Panc1 (cell line): ENCODE data around the gene LMNTD2. TPM values are rescaled to one million over a fixed set of nuclear protein-coding genes. Genes with fewer than 3 reads are reported as not detected.
A peak's percentile ranks its signal among the peaks of the same experiment; 100 is the strongest.

Experiments used
- ATAC-seq: fragments of 200-7000 bp; cut with Tn5 transposase; 2 replicates; pipeline ENCODE4 v1.9.1; 2020; ENCODE audit warnings: mild to moderate bottlenecking, moderate library complexity
- BruUV-seq: library from RNA; stranded (reverse); fragments of 400-500 nt; replicated peaks from 2 replicates; lab custom pipeline; 2021; lab: Mats Ljungman, UMichigan
- CTCF ChIA-PET: fragments of 300-600 bp; sonication (Branson Sonifier 250); formaldehyde crosslinking; loops from one replicate; lab custom pipeline; 2022; ENCODE audit warnings: antibody characterized with exemption; lab: Charles Lee
- POLR2A ChIA-PET: fragments of 300-600 bp; sonication (Branson Sonifier 250); formaldehyde crosslinking; loops from one replicate; lab custom pipeline; 2022; ENCODE audit warnings: antibody characterized with exemption; lab: Charles Lee
- DNase-seq: peaks from one replicate; pipeline ENCODE4 v3.0.0-alpha.2; 2010; ENCODE audit warnings: low read depth, low spot score
- H3K27ac ChIP-seq: 2 replicates; pipeline ENCODE4 v1.5.1; 2011; ENCODE audit warnings: mild to moderate bottlenecking, low read length, inconsistent platforms
- H3K27me3 ChIP-seq: fragments of 200-500 bp; sonication (Bioruptor generic); 2 replicates; pipeline ENCODE4 v1.6.0; 2014; ENCODE audit warnings: low read length, inconsistent platforms; ENCODE audit not compliant: control insufficient read depth, insufficient read depth
- H3K36me3 ChIP-seq: fragments of 200-500 bp; sonication (Bioruptor generic); 2 replicates; pipeline ENCODE4 v1.5.1; 2014; ENCODE audit warnings: inconsistent platforms, mild to moderate bottlenecking, low read length, moderate library complexity; ENCODE audit not compliant: control insufficient read depth, insufficient read depth
- H3K4me1 ChIP-seq: 2 replicates; pipeline ENCODE4 v1.5.1; 2011; ENCODE audit warnings: inconsistent platforms, mild to moderate bottlenecking, low read length, moderate library complexity; ENCODE audit not compliant: control insufficient read depth, insufficient read depth
- H3K4me3 ChIP-seq, 2 experiments: 2 replicates each; pipeline ENCODE4 v1.5.1; 2011 to 2012; ENCODE audit warnings: low read depth in 2 of 2, low read length in 2 of 2, mild to moderate bottlenecking in 2 of 2, inconsistent platforms in 1 of 2, moderate library complexity in 1 of 2
- H3K9me3 ChIP-seq: fragments of 200-500 bp; sonication (Bioruptor generic); 2 replicates; pipeline ENCODE4 v1.5.1; 2014; ENCODE audit warnings: low read depth, mild to moderate bottlenecking, inconsistent platforms, low read length, moderate library complexity; ENCODE audit not compliant: control insufficient read depth, insufficient read depth
- POLR2AphosphoS5 ChIP-seq: IDR thresholded peaks from 2 replicates; pipeline ENCODE4 v1.6.1; 2012; ENCODE audit warnings: mild to moderate bottlenecking, low read depth, low read length, moderate library complexity
- SIN3A ChIP-seq: IDR thresholded peaks from 2 replicates; pipeline ENCODE4 v1.6.1; 2012; ENCODE audit warnings: low read depth, mild to moderate bottlenecking, low read length, moderate library complexity, borderline replicate concordance; ENCODE audit not compliant: insufficient read depth
- TCF7L2 ChIP-seq: IDR thresholded peaks from 2 replicates; pipeline ENCODE4 v1.6.1; 2011; ENCODE audit warnings: mild to moderate bottlenecking, low read depth, low read length, inconsistent platforms
- in situ Hi-C: cut with HindIII; loops from 2 replicates; pipeline ENCODE4 v1.10.0; 2016; ENCODE audit warnings: low sequenced_read_pairs, low pct_unique_long_range_greater_than_20kb
- intact Hi-C: fragments of 100-400 bp; cut with micrococcal nuclease; formaldehyde crosslinking; loops from one replicate; pipeline ENCODE4 v1.10.0; 2022; ENCODE audit not compliant: unreplicated experiment
- total RNA-seq: library from RNA; stranded (reverse); gene quantifications from one replicate; pipeline ENCODE4 v1.2.1, GENCODE V29; 2021; ENCODE audit not compliant: unreplicated experiment
- TF ChIP-seq, protein P1 (sequence below): fragments of 450-650 bp; IDR thresholded peaks from 2 replicates; pipeline ENCODE4 v1.5.1; 2017; ENCODE audit warnings: mild to moderate bottlenecking
- TF ChIP-seq, protein P2 (sequence below), 2 experiments: IDR thresholded peaks; 2 replicates each; pipeline ENCODE4 v1.6.1; 2011 to 2012; ENCODE audit warnings: low read depth in 2 of 2, control low read depth in 1 of 2, low read length in 1 of 2, mild to moderate bottlenecking in 1 of 2, moderate library complexity in 1 of 2; ENCODE audit not compliant: insufficient read depth in 1 of 2

LMNTD2 gene
- total RNA-seq, 1 experiment from 2014 or later: 21.8 TPM

- peak overlapping the region; percentile 88 for H3K27ac ChIP-seq
- no peaks in the 10 kb centered on the region for H3K36me3 ChIP-seq
- no peak for ATAC-seq
- H3K27me3 ChIP-seq: no peaks in the 10 kb centered on the region
- POLR2A ChIA-PET: interaction anchor here (0.6 kb wide), 1 partner anchor 24 kb away, joined by 11 read pairs; no protein-coding TSS in a partner anchor
- in situ Hi-C loops (no loop called here), intact Hi-C loops (loop anchor here (10.0 kb wide), 1 partner anchor 165 kb away; no protein-coding TSS in a partner anchor)
- TF ChIP-seq, protein P1, sequence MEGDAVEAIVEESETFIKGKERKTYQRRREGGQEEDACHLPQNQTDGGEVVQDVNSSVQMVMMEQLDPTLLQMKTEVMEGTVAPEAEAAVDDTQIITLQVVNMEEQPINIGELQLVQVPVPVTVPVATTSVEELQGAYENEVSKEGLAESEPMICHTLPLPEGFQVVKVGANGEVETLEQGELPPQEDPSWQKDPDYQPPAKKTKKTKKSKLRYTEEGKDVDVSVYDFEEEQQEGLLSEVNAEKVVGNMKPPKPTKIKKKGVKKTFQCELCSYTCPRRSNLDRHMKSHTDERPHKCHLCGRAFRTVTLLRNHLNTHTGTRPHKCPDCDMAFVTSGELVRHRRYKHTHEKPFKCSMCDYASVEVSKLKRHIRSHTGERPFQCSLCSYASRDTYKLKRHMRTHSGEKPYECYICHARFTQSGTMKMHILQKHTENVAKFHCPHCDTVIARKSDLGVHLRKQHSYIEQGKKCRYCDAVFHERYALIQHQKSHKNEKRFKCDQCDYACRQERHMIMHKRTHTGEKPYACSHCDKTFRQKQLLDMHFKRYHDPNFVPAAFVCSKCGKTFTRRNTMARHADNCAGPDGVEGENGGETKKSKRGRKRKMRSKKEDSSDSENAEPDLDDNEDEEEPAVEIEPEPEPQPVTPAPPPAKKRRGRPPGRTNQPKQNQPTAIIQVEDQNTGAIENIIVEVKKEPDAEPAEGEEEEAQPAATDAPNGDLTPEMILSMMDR: no peak
- TF ChIP-seq POLR2AphosphoS5: no peak; the same call in 1 of the 2 replicates
- H3K9me3 ChIP-seq: no peaks in the 10 kb centered on the region
- CTCF ChIA-PET: interaction anchor here (0.6 to 0.7 kb wide), 2 partner anchors 136 to 164 kb away, joined by 3 to 8 read pairs; partner anchors contain the start of gene TMEM80
- DNase-seq: no peak
- H3K4me1 ChIP-seq: peaks cover 24% of the 10 kb centered on the region
- peak overlapping the region; percentile 72 to 91 for H3K4me3 ChIP-seq
- BruUV-seq: no TSS peak
These were observed 730 bp downstream of the LMNTD2 start for GRCh38 chr11:559712-560304.

DNA sequence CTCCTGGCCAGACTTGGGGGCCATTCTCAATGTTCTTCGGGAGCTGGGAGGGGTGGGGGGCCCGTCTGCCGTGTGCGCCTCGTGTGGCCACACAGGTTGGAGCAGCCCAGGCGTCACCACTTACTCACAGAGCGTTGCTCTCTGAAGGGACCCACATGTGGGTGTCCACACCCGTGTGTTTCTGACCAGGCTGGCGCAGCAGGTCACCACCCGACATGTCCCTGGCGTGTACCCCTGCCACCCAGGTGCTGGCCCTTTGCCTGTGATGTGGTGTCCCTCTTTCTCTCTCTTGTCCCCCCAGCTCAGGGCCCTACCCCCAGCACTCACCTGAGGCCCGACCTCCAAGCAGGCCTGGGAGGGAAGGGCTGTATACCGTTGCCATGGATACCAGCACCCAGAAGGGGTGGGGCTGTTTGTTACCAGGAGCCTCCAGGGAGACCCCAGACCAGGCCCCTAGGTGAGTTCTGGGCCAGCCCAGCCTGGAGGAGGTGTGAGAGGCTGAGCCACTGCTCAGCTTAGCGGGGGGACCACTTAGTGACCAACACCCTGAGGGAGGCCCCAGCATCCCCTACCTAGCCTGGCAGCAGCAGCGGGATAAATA is 1.4 kb downstream of the LMNTD2 start:
- DNase-seq (no peak), ATAC-seq (no peak)
- no peak overlapping the region for H3K27ac ChIP-seq
- intact Hi-C loops (loop anchor here (10.0 kb wide), 1 partner anchor 166 kb away; no protein-coding TSS in a partner anchor), in situ Hi-C loops (no loop called here)
- no peak overlapping the region for H3K4me3 ChIP-seq
- no peaks in the 10 kb centered on the region for H3K36me3 ChIP-seq
- no peaks in the 10 kb centered on the region for H3K27me3 ChIP-seq
- POLR2A ChIA-PET: interaction anchor here (0.6 kb wide), 1 partner anchor 23 kb away, joined by 11 read pairs; no protein-coding TSS in a partner anchor
- H3K9me3 ChIP-seq: no peaks in the 10 kb centered on the region
- no TSS peak for BruUV-seq
- H3K4me1 ChIP-seq: peaks cover 30% of the 10 kb centered on the region
- TF ChIP-seq SIN3A (no peak), POLR2AphosphoS5 (no peak), TCF7L2 (no peak)
- TF ChIP-seq, protein P2, sequence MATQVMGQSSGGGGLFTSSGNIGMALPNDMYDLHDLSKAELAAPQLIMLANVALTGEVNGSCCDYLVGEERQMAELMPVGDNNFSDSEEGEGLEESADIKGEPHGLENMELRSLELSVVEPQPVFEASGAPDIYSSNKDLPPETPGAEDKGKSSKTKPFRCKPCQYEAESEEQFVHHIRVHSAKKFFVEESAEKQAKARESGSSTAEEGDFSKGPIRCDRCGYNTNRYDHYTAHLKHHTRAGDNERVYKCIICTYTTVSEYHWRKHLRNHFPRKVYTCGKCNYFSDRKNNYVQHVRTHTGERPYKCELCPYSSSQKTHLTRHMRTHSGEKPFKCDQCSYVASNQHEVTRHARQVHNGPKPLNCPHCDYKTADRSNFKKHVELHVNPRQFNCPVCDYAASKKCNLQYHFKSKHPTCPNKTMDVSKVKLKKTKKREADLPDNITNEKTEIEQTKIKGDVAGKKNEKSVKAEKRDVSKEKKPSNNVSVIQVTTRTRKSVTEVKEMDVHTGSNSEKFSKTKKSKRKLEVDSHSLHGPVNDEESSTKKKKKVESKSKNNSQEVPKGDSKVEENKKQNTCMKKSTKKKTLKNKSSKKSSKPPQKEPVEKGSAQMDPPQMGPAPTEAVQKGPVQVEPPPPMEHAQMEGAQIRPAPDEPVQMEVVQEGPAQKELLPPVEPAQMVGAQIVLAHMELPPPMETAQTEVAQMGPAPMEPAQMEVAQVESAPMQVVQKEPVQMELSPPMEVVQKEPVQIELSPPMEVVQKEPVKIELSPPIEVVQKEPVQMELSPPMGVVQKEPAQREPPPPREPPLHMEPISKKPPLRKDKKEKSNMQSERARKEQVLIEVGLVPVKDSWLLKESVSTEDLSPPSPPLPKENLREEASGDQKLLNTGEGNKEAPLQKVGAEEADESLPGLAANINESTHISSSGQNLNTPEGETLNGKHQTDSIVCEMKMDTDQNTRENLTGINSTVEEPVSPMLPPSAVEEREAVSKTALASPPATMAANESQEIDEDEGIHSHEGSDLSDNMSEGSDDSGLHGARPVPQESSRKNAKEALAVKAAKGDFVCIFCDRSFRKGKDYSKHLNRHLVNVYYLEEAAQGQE (IDR thresholded peaks at IDR 0.05; ENCODE audit: insufficient read depth in 1 of 2, low read depth in 2 of 2, low read length in 1 of 2): no peak
- TF ChIP-seq, protein P1: no peak
- CTCF ChIA-PET: no interaction called here
